ENCODE measurements around the gene GALNS. TPM values are rescaled to one million over a fixed set of nuclear protein-coding genes. Genes with fewer than 3 reads are reported as not detected.

Gene GALNS
- total and polyA plus RNA-seq, 2 experiments from 2014 or later = 19.6 to 53.5 TPM

- Histone ChIP-seq H3K36me3 (replicated peaks; ENCODE audit: insufficient read depth, low read depth) (no peaks in the 10 kb centered on the region), H3K4me2 (no peak overlapping the region), H3K9me3 (ENCODE audit: low read depth) (no peaks in the 10 kb centered on the region)
These were observed 7.8 kb upstream of the GALNS start for GRCh38 chr16:88864521-88864920.

GRCh38 chr16:88864099-88864498 is 7.4 kb upstream of the GALNS start:
- H3K79me2 ChIP-seq = peaks cover under 1% of the 10 kb centered on the region
- no peak overlapping the region for H2AFZ ChIP-seq
- DNase-seq (ENCODE audit: low spot score) = no peak
- H3K4me3 ChIP-seq = no peak overlapping the region
- H4K20me1 ChIP-seq (ENCODE audit: insufficient read depth, poor library complexity, severe bottlenecking) = no peaks in the 10 kb centered on the region
- no peak overlapping the region for H3K27ac ChIP-seq
- H3K4me2 ChIP-seq = no peak overlapping the region
- H3K9me2 ChIP-seq (replicated peaks; ENCODE audit: insufficient read depth) = no peaks in the 10 kb centered on the region
- no peaks in the 10 kb centered on the region for H3K4me1 ChIP-seq (ENCODE audit: insufficient read depth)
- TF ChIP-seq EZH2 (IDR thresholded peaks at IDR 0.05; ENCODE audit: borderline replicate concordance) (no peak), EZH2phosphoT487 (IDR thresholded peaks at IDR 0.05; ENCODE audit: low read depth, severe bottlenecking, unreplicated experiment) (no peak), CTCF (IDR thresholded peaks at IDR 0.05; ENCODE audit: poor library complexity) (no peak)
- 91% methylated on average over 13 of the region's 15 CpGs for WGBS (ENCODE audit: low lambda C conversion rate, missing lambda C conversion rate)
- H3K9me3 ChIP-seq (ENCODE audit: low read depth) = no peaks in the 10 kb centered on the region
- no peaks in the 10 kb centered on the region for H3K27me3 ChIP-seq
- no peaks in the 10 kb centered on the region for H3K36me3 ChIP-seq (replicated peaks; ENCODE audit: insufficient read depth, low read depth)

More at GRCh38 chr16:88864521-88864920, 7.8 kb upstream of the GALNS start:
- Histone ChIP-seq H3K27ac (no peak overlapping the region), H3K79me2 (no peaks in the 10 kb centered on the region), H3K4me1 (ENCODE audit: insufficient read depth) (no peaks in the 10 kb centered on the region), H4K20me1 (ENCODE audit: insufficient read depth, poor library complexity, severe bottlenecking) (no peaks in the 10 kb centered on the region), H3K27me3 (no peaks in the 10 kb centered on the region), H3K4me3 (no peak overlapping the region), H3K9me2 (replicated peaks; ENCODE audit: insufficient read depth) (no peaks in the 10 kb centered on the region), H2AFZ (no peak overlapping the region)
- DNase-seq (ENCODE audit: low spot score) = no peak
- TF ChIP-seq EZH2phosphoT487 (IDR thresholded peaks at IDR 0.05; ENCODE audit: low read depth, severe bottlenecking, unreplicated experiment) (no peak), CTCF (IDR thresholded peaks at IDR 0.05; ENCODE audit: poor library complexity) (no peak), EZH2 (IDR thresholded peaks at IDR 0.05; ENCODE audit: borderline replicate concordance) (no peak)
- WGBS (ENCODE audit: low lambda C conversion rate, missing lambda C conversion rate) = 94% methylated on average over 17 of the region's 18 CpGs

- no peaks in the 10 kb centered on the region for H3K36me3 ChIP-seq (replicated peaks; ENCODE audit: insufficient read depth, low read depth)
- H3K4me2 ChIP-seq = no peak overlapping the region
These were observed 6.7 kb upstream of the GALNS start for GRCh38 chr16:88863426-88863825.

GRCh38 chr16:88862968-88863367 is 6.2 kb upstream of the GALNS start:
- H3K4me2 ChIP-seq = no peak overlapping the region
- 96% methylated on average over 24 of the region's 25 CpGs for WGBS (ENCODE audit: low lambda C conversion rate, missing lambda C conversion rate)

More at GRCh38 chr16:88863426-88863825, 6.7 kb upstream of the GALNS start:
- Histone ChIP-seq H2AFZ (no peak overlapping the region), H3K9me2 (replicated peaks; ENCODE audit: insufficient read depth) (no peaks in the 10 kb centered on the region), H3K27me3 (no peaks in the 10 kb centered on the region), H3K9me3 (ENCODE audit: low read depth) (no peaks in the 10 kb centered on the region), H4K20me1 (ENCODE audit: insufficient read depth, poor library complexity, severe bottlenecking) (no peaks in the 10 kb centered on the region), H3K27ac (no peak overlapping the region), H3K4me1 (ENCODE audit: insufficient read depth) (peaks cover 1% of the 10 kb centered on the region), H3K4me3 (no peak overlapping the region), H3K79me2 (peaks cover 7% of the 10 kb centered on the region)
- no peak for TF ChIP-seq EZH2phosphoT487 (IDR thresholded peaks at IDR 0.05; ENCODE audit: low read depth, severe bottlenecking, unreplicated experiment)
- 96% methylated on average over 10 of the region's 13 CpGs for WGBS (ENCODE audit: low lambda C conversion rate, missing lambda C conversion rate)
- no peak for DNase-seq (ENCODE audit: low spot score)

More at GRCh38 chr16:88862968-88863367, 6.2 kb upstream of the GALNS start:
- no peaks in the 10 kb centered on the region for H4K20me1 ChIP-seq (ENCODE audit: insufficient read depth, poor library complexity, severe bottlenecking)
- no peak overlapping the region for H3K4me3 ChIP-seq
- DNase-seq (ENCODE audit: low spot score) = no peak
- no peak overlapping the region for H3K27ac ChIP-seq
- H3K9me3 ChIP-seq (ENCODE audit: low read depth) = no peaks in the 10 kb centered on the region
- no peaks in the 10 kb centered on the region for H3K9me2 ChIP-seq (replicated peaks; ENCODE audit: insufficient read depth)
- H3K4me1 ChIP-seq (ENCODE audit: insufficient read depth) = peaks cover 6% of the 10 kb centered on the region
- no peak for TF ChIP-seq EZH2 (IDR thresholded peaks at IDR 0.05; ENCODE audit: borderline replicate concordance)
- no peak for TF ChIP-seq EZH2phosphoT487 (IDR thresholded peaks at IDR 0.05; ENCODE audit: low read depth, severe bottlenecking, unreplicated experiment)
- TF ChIP-seq CTCF (IDR thresholded peaks at IDR 0.05; ENCODE audit: poor library complexity) = no peak
- no peaks in the 10 kb centered on the region for H3K36me3 ChIP-seq (replicated peaks; ENCODE audit: insufficient read depth, low read depth)
- peaks cover 12% of the 10 kb centered on the region for H3K79me2 ChIP-seq
- no peaks in the 10 kb centered on the region for H3K27me3 ChIP-seq
- no peak overlapping the region for H2AFZ ChIP-seq
